ENCODE data around the gene PDZD2. TPM values are rescaled to one million over a fixed set of nuclear protein-coding genes. Genes with fewer than 3 reads are reported as not detected.

The PDZD2 gene
- total and polyA plus RNA-seq, 2 donors (not counting 3 experiments of a cell fraction or from before 2014, with no cell fraction given): 0.66 to 6.9 TPM

- H3K4me1 ChIP-seq (ENCODE audit: control insufficient read depth, extremely low read depth, insufficient read depth, low read length): peaks cover 13% of the 10 kb centered on the region
- H4K20me1 ChIP-seq (replicated peaks; ENCODE audit: control insufficient read depth, extremely low read depth, insufficient read depth, low read length): no peaks in the 10 kb centered on the region
- no peak overlapping the region for H3K9ac ChIP-seq (replicated peaks; ENCODE audit: extremely low read depth, insufficient read depth, low read length)
- POLR2A ChIA-PET: no interaction called here
- H3K9me3 ChIP-seq (replicated peaks; ENCODE audit: control insufficient read depth, insufficient read depth, low read length): no peaks in the 10 kb centered on the region
- H3K79me2 ChIP-seq (ENCODE audit: control insufficient read depth, insufficient read depth, low read length): peaks cover 4% of the 10 kb centered on the region
- FAIRE-seq: no peak
- BruUV-seq (replicated peaks): no TSS peak
- TF ChIP-seq FOS (IDR thresholded peaks at IDR 0.05; ENCODE audit: borderline replicate concordance, insufficient read depth, low read length) (no peak), POLR2AphosphoS5 (IDR thresholded peaks at IDR 0.05; ENCODE audit: insufficient read depth, low read depth, low read length) (no peak), MAX (IDR thresholded peaks at IDR 0.05; ENCODE audit: insufficient read depth, insufficient read length) (no peak), JUN (IDR thresholded peaks at IDR 0.05; ENCODE audit: borderline replicate concordance, insufficient read depth, insufficient read length, low read depth) (no peak), POLR2A (IDR thresholded peaks at IDR 0.05; ENCODE audit: low read depth, low read length) (no peak), GATA2 (IDR thresholded peaks at IDR 0.05; ENCODE audit: insufficient read depth, insufficient read length, low read depth, low read length) (no peak), MYC (IDR thresholded peaks at IDR 0.05; ENCODE audit: low read depth, low read length) (no peak), CTCF (IDR thresholded peaks at IDR 0.05; ENCODE audit: extremely low read depth in 1 of 2, insufficient read depth in 1 of 2, low read depth in 1 of 2, low read length in 2 of 2) (no peak), EZH2 (IDR thresholded peaks at IDR 0.05; ENCODE audit: borderline replicate concordance, low read depth, low read length, severe bottlenecking) (no peak)
- no peak overlapping the region for H3K4me3 ChIP-seq (replicated peaks in 1 of 3; ENCODE audit: insufficient read depth in 1 of 3, low read depth in 1 of 3, low read length in 3 of 3)
- DNase-seq (ENCODE audit: low read depth, low spot score): no peak
- no peaks in the 10 kb centered on the region for H3K27me3 ChIP-seq (ENCODE audit: control insufficient read depth in 2 of 2, insufficient read depth in 2 of 2, low read length in 2 of 2)
- no peak overlapping the region for H3K27ac ChIP-seq (ENCODE audit: insufficient read depth, low read depth, low read length)
- peaks cover 15 to 21% of the 10 kb centered on the region in 2 experiments for H3K36me3 ChIP-seq (ENCODE audit: control insufficient read depth in 2 of 2, extremely low read depth in 1 of 2, insufficient read depth in 2 of 2, low read length in 2 of 2)
- dilution Hi-C loops (cut with MboI; ENCODE audit: extremely low pct_ligation_motif_present, low sequenced_read_pairs): no loop called here
- CTCF ChIA-PET: interaction anchor here (1.5 to 2.6 kb wide), 2 partner anchors 9 to 15 kb away, joined by 7 to 9 read pairs; no protein-coding TSS in a partner anchor
- no peak overlapping the region for H2AFZ ChIP-seq (ENCODE audit: low read depth, low read length)
- no peaks in the 10 kb centered on the region for H3K9me1 ChIP-seq (replicated peaks; ENCODE audit: control insufficient read depth, extremely low read depth, insufficient read depth, low read length)
- intact Hi-C loops (cut with micrococcal nuclease): no loop called here
- H3K4me2 ChIP-seq (ENCODE audit: insufficient read depth, low read length): no peak overlapping the region
Observed at GRCh38 chr5:32108167-32108566, 469.2 kb downstream of the PDZD2 start.

All from endothelial cell of umbilical vein (primary cell).